Transverse colon (tissue), 4 donors: Measurements from ENCODE around the gene ROBO1.

Experiments used
- CTCF ChIP-seq, 5 experiments: fragments of 200-600 bp in 3 of 5; fragments of 450-650 bp in 2 of 5; sonication (generic) in 3 of 5; IDR thresholded peaks; 1 replicate in 2 of 5; 2 replicates in 3 of 5; pipeline ENCODE4 v1.5.1; 2016 to 2017; ENCODE audit warnings: antibody characterized with exemption in 5 of 5, inconsistent platforms in 3 of 5, mild to moderate bottlenecking in 2 of 5, moderate library complexity in 1 of 5
- EP300 ChIP-seq: sonication (generic); formaldehyde crosslinking; IDR thresholded peaks from one replicate; pipeline ENCODE4 v1.6.1; 2017; ENCODE audit warnings: antibody characterized with exemption, low read depth
- POLR2A ChIP-seq: fragments of 450-650 bp; IDR thresholded peaks from one replicate; pipeline ENCODE4 v1.6.1; 2016; ENCODE audit warnings: antibody characterized with exemption, mild to moderate bottlenecking, moderate library complexity
- POLR2AphosphoS5 ChIP-seq, 3 donors: sonication (generic); formaldehyde crosslinking; IDR thresholded peaks; one replicate each; pipeline ENCODE4 v1.6.1; 2016; ENCODE audit warnings: antibody characterized with exemption in 3 of 3

DNA sequence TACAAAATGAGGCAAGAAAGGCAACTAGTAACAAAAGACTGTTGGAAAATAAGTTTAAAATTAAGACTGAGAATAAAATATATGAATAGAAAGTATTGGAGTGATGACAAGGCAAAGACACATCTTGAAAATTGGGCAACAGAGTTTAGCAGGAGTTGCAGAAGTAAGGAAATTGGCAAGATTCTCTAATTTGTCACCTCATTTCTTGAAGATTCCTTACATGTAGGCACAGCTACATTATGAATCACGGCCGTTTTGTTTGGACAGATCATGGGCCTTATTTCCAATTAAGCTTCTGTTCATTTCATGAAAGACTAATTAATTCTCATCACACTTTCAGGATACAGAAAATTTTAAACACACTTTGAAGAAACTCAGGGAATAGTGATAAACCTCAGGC, 170.1 kb downstream of the ROBO1 start:
- TF ChIP-seq CTCF (IDR thresholded peaks at IDR 0.05), result no peak
- TF ChIP-seq POLR2A, result no peak
- TF ChIP-seq EP300, result no peak
- TF ChIP-seq POLR2AphosphoS5 (IDR thresholded peaks at IDR 0.05), result no peak
